A673 (cell line): Measurements from ENCODE around the gene KCNK16.

Experiments used
- CTCF ChIP-seq: fragments of 300-800, 200-600 bp; sonication (generic); conservative IDR thresholded peaks from 2 replicates; pipeline ENCODE4 v1.5.1; 2017; ENCODE audit warnings: low read depth, mild to moderate bottlenecking, antibody characterized with exemption, low read length, moderate library complexity, mixed read lengths
- EZH2 ChIP-seq: fragments of 200-600 bp; sonication (generic); IDR thresholded peaks from 2 replicates; pipeline ENCODE4 v1.6.1; 2017; ENCODE audit warnings: borderline replicate concordance, low read depth, mild to moderate bottlenecking, mixed read lengths, antibody characterized with exemption, low read length; ENCODE audit not compliant: poor library complexity, severe bottlenecking

GRCh38 chr6:39266782-39267355 lies 55.6 kb downstream of the KCNK16 start:
- TF ChIP-seq CTCF (no peak), EZH2 (no peak)
